HEK293 (cell line): ENCODE results near the gene EXO5.

ENCODE experiments used
- CTCF ChIA-PET: fragments of 350-600 bp; formaldehyde crosslinking; extraction: SDS; loops from one replicate; lab custom pipeline; 2021; ENCODE audit warnings: antibody characterized with exemption; lab: Yijun Ruan, JAX
- POLR2A ChIA-PET: fragments of 300-600 bp; formaldehyde crosslinking; extraction: SDS; loops from one replicate; lab custom pipeline; 2020; ENCODE audit warnings: antibody characterized with exemption, inconsistent platforms; lab: Yijun Ruan, JAX
- H3K27ac ChIP-seq: fragments of 200-500 bp; sonication (Bioruptor generic); 2 replicates; pipeline ENCODE4 v1.5.1; 2014; ENCODE audit warnings: low read depth, low read length, control low read depth, inconsistent platforms; ENCODE audit errors: extremely low read depth
- H3K36me3 ChIP-seq, 2 experiments: fragments of 200-500 bp in 1 of 2; sonication (Bioruptor generic) in 1 of 2; 1 replicate in 1 of 2; 2 replicates in 1 of 2; pipeline ENCODE4 v1.5.1; 2014 to 2017; ENCODE audit warnings: inconsistent platforms in 2 of 2, low read length in 2 of 2; ENCODE audit not compliant: control insufficient read depth in 2 of 2, insufficient read depth in 1 of 2
- H3K4me1 ChIP-seq: fragments of 200-500 bp; sonication (Bioruptor generic); 2 replicates; pipeline ENCODE4 v1.5.1; 2014; ENCODE audit warnings: mild to moderate bottlenecking, low read length, inconsistent platforms; ENCODE audit not compliant: control insufficient read depth, insufficient read depth
- H3K4me3 ChIP-seq: 2 replicates; pipeline ENCODE4 v1.5.1; 2011; ENCODE audit warnings: low read depth, mild to moderate bottlenecking, control low read depth, low read length, moderate library complexity
- H3K9me3 ChIP-seq: fragments of 200-500 bp; sonication (Bioruptor generic); 2 replicates; pipeline ENCODE4 v1.5.1; 2014; ENCODE audit warnings: low read depth, low read length, inconsistent platforms; ENCODE audit not compliant: control insufficient read depth, insufficient read depth
- MZF1 ChIP-seq: fragments of 450-650 bp; formaldehyde crosslinking; IDR thresholded peaks from 2 replicates; pipeline ENCODE4 v1.5.1; 2017; ENCODE audit warnings: missing biosample characterization, missing genetic modification characterization, borderline replicate concordance
- PRDM1 ChIP-seq: fragments of 450-650 bp; formaldehyde crosslinking; IDR thresholded peaks from 2 replicates; pipeline ENCODE4; 2016; ENCODE audit warnings: missing biosample characterization, missing genetic modification characterization
- PRDM6 ChIP-seq: fragments of 450-650 bp; formaldehyde crosslinking; IDR thresholded peaks from 2 replicates; pipeline ENCODE4 v1.5.1; 2017; ENCODE audit warnings: missing biosample characterization, missing genetic modification characterization
- SALL2 ChIP-seq: fragments of 450-650 bp; formaldehyde crosslinking; IDR thresholded peaks from 2 replicates; pipeline ENCODE4 v1.5.0; 2017; ENCODE audit warnings: missing biosample characterization, mild to moderate bottlenecking, missing genetic modification characterization, borderline replicate concordance
- SP7 ChIP-seq: fragments of 450-650 bp; formaldehyde crosslinking; IDR thresholded peaks from 2 replicates; pipeline ENCODE4 v1.5.1; 2016; ENCODE audit warnings: missing biosample characterization, missing genetic modification characterization
- TRIM28 ChIP-seq: IDR thresholded peaks from 2 replicates; pipeline ENCODE4 v1.6.1; 2011; ENCODE audit warnings: low read length, control low read depth, borderline replicate concordance
- ZNF132 ChIP-seq: fragments of 450-650 bp; formaldehyde crosslinking; IDR thresholded peaks from 2 replicates; pipeline ENCODE4 v1.5.1; 2017; ENCODE audit warnings: missing biosample characterization, missing genetic modification characterization, borderline replicate concordance
- ZNF16 ChIP-seq: fragments of 450-650 bp; formaldehyde crosslinking; IDR thresholded peaks from 2 replicates; pipeline ENCODE4 v1.5.1; 2016; ENCODE audit warnings: low read depth, missing biosample characterization, missing genetic modification characterization
- ZNF169 ChIP-seq: fragments of 450-650 bp; formaldehyde crosslinking; IDR thresholded peaks from 2 replicates; pipeline ENCODE4 v1.5.1; 2016; ENCODE audit warnings: missing biosample characterization, missing genetic modification characterization
- ZNF202 ChIP-seq: fragments of 450-650 bp; formaldehyde crosslinking; IDR thresholded peaks from 2 replicates; pipeline ENCODE4 v1.5.1; 2016; ENCODE audit warnings: missing biosample characterization, missing genetic modification characterization, borderline replicate concordance
- ZNF280C ChIP-seq: fragments of 450-650 bp; formaldehyde crosslinking; IDR thresholded peaks from 2 replicates; pipeline ENCODE4 v1.5.1; 2016; ENCODE audit warnings: missing biosample characterization, missing genetic modification characterization
- ZNF324 ChIP-seq: fragments of 450-650 bp; formaldehyde crosslinking; IDR thresholded peaks from 2 replicates; pipeline ENCODE4 v1.5.1; 2016; ENCODE audit warnings: missing biosample characterization, missing genetic modification characterization
- ZNF335 ChIP-seq: fragments of 450-650 bp; formaldehyde crosslinking; conservative IDR thresholded peaks from 2 replicates; pipeline ENCODE4 v1.5.1; 2016; ENCODE audit warnings: missing biosample characterization, missing genetic modification characterization
- ZNF473 ChIP-seq: fragments of 450-650 bp; formaldehyde crosslinking; IDR thresholded peaks from 2 replicates; pipeline ENCODE4 v1.5.1; 2017; ENCODE audit warnings: missing biosample characterization, missing genetic modification characterization
- ZNF510 ChIP-seq: fragments of 450-650 bp; formaldehyde crosslinking; IDR thresholded peaks from 2 replicates; pipeline ENCODE4 v1.5.1; 2018; ENCODE audit warnings: mild to moderate bottlenecking, missing genetic modification characterization, missing biosample characterization; ENCODE audit not compliant: insufficient replicate concordance
- ZNF513 ChIP-seq: fragments of 450-650 bp; IDR thresholded peaks from 2 replicates; pipeline ENCODE4 v1.5.1; 2018; ENCODE audit warnings: missing biosample characterization, missing genetic modification characterization
- ZNF555 ChIP-seq: fragments of 450-650 bp; formaldehyde crosslinking; conservative IDR thresholded peaks from 2 replicates; pipeline ENCODE4 v1.5.1; 2017; ENCODE audit warnings: missing biosample characterization, mild to moderate bottlenecking, missing genetic modification characterization, inconsistent platforms
- ZNF664 ChIP-seq: fragments of 450-650 bp; formaldehyde crosslinking; IDR thresholded peaks from 2 replicates; pipeline ENCODE4 v1.5.1; 2016; ENCODE audit warnings: missing biosample characterization, missing genetic modification characterization
- ZNF670 ChIP-seq: fragments of 450-650 bp; formaldehyde crosslinking; IDR thresholded peaks from 2 replicates; pipeline ENCODE4 v1.5.1; 2016; ENCODE audit warnings: missing biosample characterization, missing genetic modification characterization, low read depth
- ZNF692 ChIP-seq: fragments of 450-650 bp; formaldehyde crosslinking; IDR thresholded peaks from 2 replicates; pipeline ENCODE4 v1.5.1; 2016; ENCODE audit warnings: missing biosample characterization, missing genetic modification characterization
- ZNF707 ChIP-seq: fragments of 450-650 bp; formaldehyde crosslinking; IDR thresholded peaks from 2 replicates; pipeline ENCODE4 v1.5.1; 2016; ENCODE audit warnings: missing biosample characterization, missing genetic modification characterization

The EXO5 gene

GRCh38 chr1:40535732-40536131 lies 27.2 kb downstream of the EXO5 start:
- ChIA-PET CTCF (no interaction called here), POLR2A (no interaction called here)
- H3K27ac ChIP-seq = no peak overlapping the region

GRCh38 chr1:40539338-40539737 lies 30.8 kb downstream of the EXO5 start:
- H3K36me3 ChIP-seq = peaks cover 23 to 55% of the 10 kb centered on the region in 2 experiments
- H3K27ac ChIP-seq = no peak overlapping the region
- TF ChIP-seq ZNF664 (tag by site-specific recombination) (no peak), ZNF692 (tag by site-specific recombination) (no peak), ZNF513 (tag by site-specific recombination) (no peak), PRDM6 (tag by site-specific recombination) (no peak), MZF1 (no peak), ZNF707 (no peak)
- H3K9me3 ChIP-seq = no peaks in the 10 kb centered on the region
- ChIA-PET POLR2A (no interaction called here), CTCF (no interaction called here)
- no peak overlapping the region for H3K4me3 ChIP-seq
- no peaks in the 10 kb centered on the region for H3K4me1 ChIP-seq

More at GRCh38 chr1:40535732-40536131, 27.2 kb downstream of the EXO5 start:
- peaks cover 4 to 20% of the 10 kb centered on the region in 2 experiments; a peak in 2 of 3 replicates for H3K36me3 ChIP-seq
- TF ChIP-seq SALL2 (tag by site-specific recombination) (no peak), SP7 (tag by site-specific recombination) (no peak), TRIM28 (no peak), ZNF202 (tag by site-specific recombination) (no peak), ZNF324 (tag by site-specific recombination) (no peak), ZNF670 (tag by site-specific recombination) (no peak), ZNF510 (tag by site-specific recombination) (no peak), ZNF169 (tag by site-specific recombination) (no peak), ZNF16 (tag by site-specific recombination) (no peak), PRDM1 (tag by site-specific recombination) (no peak), ZNF335 (tag by site-specific recombination) (no peak), ZNF280C (no peak), ZNF555 (tag by site-specific recombination) (no peak), ZNF132 (tag by site-specific recombination) (no peak), ZNF473 (tag by site-specific recombination) (no peak)
- TF ChIP-seq, all 188 proteins: peak for 0
- no peaks in the 10 kb centered on the region for H3K9me3 ChIP-seq
- H3K4me1 ChIP-seq = no peaks in the 10 kb centered on the region
- no peak overlapping the region for H3K4me3 ChIP-seq
